Suprapubic skin (tissue), 4 donors: ENCODE results near the gene RNASE8. TPM values are rescaled to one million over a fixed set of nuclear protein-coding genes. Genes with fewer than 3 reads are reported as not detected.

Source experiments
- DNase-seq, 2 donors: peaks; one replicate each; pipeline ENCODE4 v3.0.0-alpha.2; 2019; ENCODE audit warnings: low spot score in 2 of 2
- H3K27ac ChIP-seq: fragments of 200-600 bp; sonication (generic); one replicate; pipeline ENCODE4 v1.5.1; 2019
- H3K27me3 ChIP-seq: fragments of 200-600 bp; sonication (generic); one replicate; pipeline ENCODE4 v1.5.1; 2019
- H3K36me3 ChIP-seq: fragments of 200-600 bp; sonication (generic); one replicate; pipeline ENCODE4 v1.5.1; 2019
- H3K4me1 ChIP-seq: fragments of 200-600 bp; sonication (generic); one replicate; pipeline ENCODE4 v1.5.1; 2019
- H3K4me3 ChIP-seq: fragments of 200-600 bp; sonication (generic); one replicate; pipeline ENCODE4 v1.5.1; 2019; ENCODE audit warnings: mild to moderate bottlenecking
- H3K9me3 ChIP-seq: fragments of 200-600 bp; sonication (generic); one replicate; pipeline ENCODE4 v1.5.1; 2019
- EP300 ChIP-seq: sonication (generic); formaldehyde crosslinking; IDR thresholded peaks from one replicate; pipeline ENCODE4 v1.6.1; 2017; ENCODE audit warnings: antibody characterized with exemption
- POLR2A ChIP-seq, 2 donors: fragments of 450-650 bp; IDR thresholded peaks; one replicate each; pipeline ENCODE4 v1.6.1; 2017; ENCODE audit warnings: antibody characterized with exemption in 2 of 2, mild to moderate bottlenecking in 2 of 2, moderate library complexity in 2 of 2
- POLR2AphosphoS5 ChIP-seq, 3 donors: sonication (generic); formaldehyde crosslinking; IDR thresholded peaks; one replicate each; pipeline ENCODE4 v1.6.1; 2017; ENCODE audit warnings: antibody characterized with exemption in 3 of 3
- WGBS: methylation state at CpG from one replicate; pipeline ENCODE4 v1.1.5; 2018; 5-methylcytosine and 5-hydroxymethylcytosine counted together
- total RNA-seq, 4 donors: library from RNA; depleted of rRNA; stranded (reverse); fragments of >200 nt; gene quantifications; one replicate each; pipeline ENCODE4 v1.1.0, GENCODE V29; 2016
- TF ChIP-seq, protein P1 (sequence below), 2 donors: fragments of 200-600 bp in 1 of 2; fragments of 450-650 bp in 1 of 2; sonication (generic) in 1 of 2; IDR thresholded peaks; one replicate each; pipeline ENCODE4 v1.5.1; 2016 to 2019; ENCODE audit warnings: antibody characterized with exemption in 2 of 2, mild to moderate bottlenecking in 1 of 2, moderate library complexity in 1 of 2

The RNASE8 gene
- total RNA-seq, 4 donors from 2014 or later = not detected

DNA sequence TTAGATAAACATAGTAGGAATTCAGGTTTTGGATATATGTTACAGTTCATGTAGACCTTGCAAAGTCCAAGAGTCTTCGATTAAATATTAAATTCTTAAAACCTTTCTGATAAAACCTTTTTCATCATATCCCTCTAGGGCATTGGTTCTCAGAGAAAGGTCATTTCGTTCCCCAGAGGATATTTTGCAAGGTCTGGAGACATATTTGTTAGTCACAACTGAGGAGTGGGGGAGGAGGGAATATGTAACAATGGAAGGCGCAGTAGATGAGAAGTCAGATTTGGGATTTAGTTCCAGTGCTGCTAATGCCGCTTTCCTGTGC is 48.5 kb downstream of the RNASE8 start:
- no peak for DNase-seq
- Histone ChIP-seq H3K4me1 (peaks cover 67% of the 10 kb centered on the region), H3K4me3 (no peak overlapping the region), H3K27me3 (no peaks in the 10 kb centered on the region), H3K36me3 (no peaks in the 10 kb centered on the region), H3K27ac (peak overlapping the region; percentile 97), H3K9me3 (no peaks in the 10 kb centered on the region)
- TF ChIP-seq EP300 (no peak), POLR2A (IDR thresholded peaks at IDR 0.05) (no peak), POLR2AphosphoS5 (IDR thresholded peaks at IDR 0.05) (peak in 1 of 3 donors; percentile 19)
- TF ChIP-seq, protein P1, sequence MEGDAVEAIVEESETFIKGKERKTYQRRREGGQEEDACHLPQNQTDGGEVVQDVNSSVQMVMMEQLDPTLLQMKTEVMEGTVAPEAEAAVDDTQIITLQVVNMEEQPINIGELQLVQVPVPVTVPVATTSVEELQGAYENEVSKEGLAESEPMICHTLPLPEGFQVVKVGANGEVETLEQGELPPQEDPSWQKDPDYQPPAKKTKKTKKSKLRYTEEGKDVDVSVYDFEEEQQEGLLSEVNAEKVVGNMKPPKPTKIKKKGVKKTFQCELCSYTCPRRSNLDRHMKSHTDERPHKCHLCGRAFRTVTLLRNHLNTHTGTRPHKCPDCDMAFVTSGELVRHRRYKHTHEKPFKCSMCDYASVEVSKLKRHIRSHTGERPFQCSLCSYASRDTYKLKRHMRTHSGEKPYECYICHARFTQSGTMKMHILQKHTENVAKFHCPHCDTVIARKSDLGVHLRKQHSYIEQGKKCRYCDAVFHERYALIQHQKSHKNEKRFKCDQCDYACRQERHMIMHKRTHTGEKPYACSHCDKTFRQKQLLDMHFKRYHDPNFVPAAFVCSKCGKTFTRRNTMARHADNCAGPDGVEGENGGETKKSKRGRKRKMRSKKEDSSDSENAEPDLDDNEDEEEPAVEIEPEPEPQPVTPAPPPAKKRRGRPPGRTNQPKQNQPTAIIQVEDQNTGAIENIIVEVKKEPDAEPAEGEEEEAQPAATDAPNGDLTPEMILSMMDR (IDR thresholded peaks at IDR 0.05) = no peak
- 44% methylated on average over 4 of the region's 4 CpGs for WGBS

DNA sequence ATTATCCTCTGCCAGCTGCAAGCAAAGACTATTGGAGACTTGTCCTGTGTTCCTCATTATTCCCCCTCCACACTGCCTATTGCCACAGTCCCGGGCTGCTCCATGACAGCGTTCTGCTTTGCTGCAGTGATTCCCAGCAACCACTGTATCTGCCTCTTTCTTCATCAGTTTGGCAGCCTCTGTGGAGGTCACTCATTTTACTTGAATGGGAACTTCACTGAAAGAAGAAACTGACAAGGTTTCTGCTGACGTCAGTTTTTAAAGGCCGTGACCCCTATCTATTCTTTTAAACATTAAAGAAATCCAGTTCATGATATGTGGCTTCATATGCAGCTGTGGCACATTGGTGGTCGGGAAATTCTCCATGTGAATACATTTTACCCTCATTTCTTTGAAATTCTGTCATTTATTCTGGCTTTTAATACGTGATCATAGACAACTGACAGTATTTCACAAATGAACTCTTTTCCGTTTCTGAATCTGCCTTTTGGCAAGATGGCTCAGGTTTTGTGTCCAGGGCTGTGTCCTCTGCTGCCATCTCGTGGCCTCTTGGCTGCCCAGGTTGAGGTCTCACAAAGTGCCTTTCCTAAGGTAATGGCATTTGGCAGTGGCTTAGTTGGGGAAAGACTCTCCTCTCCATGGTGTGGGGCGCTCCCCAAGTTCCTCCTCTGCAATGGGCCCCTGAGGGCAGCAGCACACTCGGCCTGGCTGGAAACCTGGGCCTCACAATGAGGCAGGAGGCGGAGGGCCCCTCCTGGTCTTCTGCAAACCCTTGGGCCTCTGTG is 49.1 kb downstream of the RNASE8 start:
- Histone ChIP-seq H3K27me3 (no peaks in the 10 kb centered on the region), H3K4me3 (no peak overlapping the region), H3K36me3 (no peaks in the 10 kb centered on the region), H3K4me1 (peaks cover 65% of the 10 kb centered on the region), H3K9me3 (no peaks in the 10 kb centered on the region), H3K27ac (peak overlapping the region; percentile 97)
- peak in 1 of 2 donors; percentile 88 for DNase-seq
- 3% methylated on average over 8 of the region's 11 CpGs for WGBS
- TF ChIP-seq POLR2A (IDR thresholded peaks at IDR 0.05) = no peak
- TF ChIP-seq EP300 = no peak
- peak in 1 of 3 donors; percentile 11 for TF ChIP-seq POLR2AphosphoS5 (IDR thresholded peaks at IDR 0.05)
- TF ChIP-seq, protein P1 (IDR thresholded peaks at IDR 0.05) = peak; percentile 25 to 90

DNA sequence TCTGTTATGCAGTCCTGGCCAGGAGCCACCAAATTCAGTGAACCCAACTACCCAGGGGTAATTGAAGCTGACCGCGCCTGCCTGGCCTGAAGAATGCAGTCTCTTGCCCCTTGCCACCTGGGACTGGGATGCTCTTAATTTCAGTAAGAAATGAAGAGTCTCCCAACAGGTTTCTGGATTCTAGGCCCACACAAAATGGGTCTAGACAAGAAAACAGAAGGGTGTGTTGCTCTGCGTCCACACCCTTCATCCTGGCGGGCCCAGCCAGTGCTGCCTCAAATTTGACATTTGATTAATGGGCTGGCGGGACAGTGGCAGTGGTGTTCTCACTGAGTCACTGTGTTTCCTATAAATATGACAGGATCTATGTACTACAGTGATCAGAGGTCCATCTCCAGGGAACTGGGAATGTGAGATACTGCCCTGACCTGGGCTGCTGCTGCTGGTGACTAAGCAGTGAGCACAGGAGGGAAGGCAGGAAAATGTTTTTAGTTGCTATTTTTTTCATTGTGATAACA is 49.7 kb downstream of the RNASE8 start:
- H3K4me3 ChIP-seq = no peak overlapping the region
- DNase-seq = peak in 1 of 2 donors; percentile 76
- no peaks in the 10 kb centered on the region for H3K9me3 ChIP-seq
- 35% methylated on average over 5 of the region's 5 CpGs for WGBS
- H3K4me1 ChIP-seq = peaks cover 59% of the 10 kb centered on the region
- TF ChIP-seq, protein P1 (IDR thresholded peaks at IDR 0.05) = no peak
- no peaks in the 10 kb centered on the region for H3K27me3 ChIP-seq
- peak overlapping the region; percentile 97 for H3K27ac ChIP-seq
- no peaks in the 10 kb centered on the region for H3K36me3 ChIP-seq

Other genes starting within 250 kb of the RNASE8 start
- not detected for gene RNASE3, start 166.4 kb upstream of the RNASE8 start, total RNA-seq
- gene RNASE2, start 102.3 kb upstream of the RNASE8 start, total RNA-seq = 1 to 10 TPM in 1 of 4 donors, not detected in 3; 1.6 TPM
- gene METTL17, start 67.8 kb upstream of the RNASE8 start, total RNA-seq = 100 to 1,000 TPM in 2 of 4 donors, 10 to 100 TPM in 2; 64.9 to 332 (median 96.3) TPM
- gene SLC39A2, start 58.5 kb upstream of the RNASE8 start, total RNA-seq = 10 to 100 TPM in 3 of 4 donors, 1 to 10 TPM in 1; 5.1 to 46.7 (median 33.7) TPM
- 100 to 1,000 TPM; 269 to 433 (median 295) TPM for gene NDRG2, start 32.8 kb upstream of the RNASE8 start, total RNA-seq
- not detected for gene TPPP2, start 27.6 kb upstream of the RNASE8 start, total RNA-seq
- gene RNASE13, start 23.0 kb upstream of the RNASE8 start, total RNA-seq = under 1 TPM in 1 of 4 donors, not detected in 3; 0.29 TPM
- 10 to 100 TPM; 10.3 to 46.9 (median 35.4) TPM for gene RNASE7, start 15.5 kb upstream of the RNASE8 start, total RNA-seq
- gene ARHGEF40, start 12.5 kb downstream of the RNASE8 start, total RNA-seq = 10 to 100 TPM; 14.4 to 22.8 (median 17.6) TPM
- gene ZNF219, start 40.8 kb downstream of the RNASE8 start, total RNA-seq = 10 to 100 TPM; 44.2 to 70.0 (median 56.7) TPM
- gene TMEM253, start 43.2 kb downstream of the RNASE8 start, total RNA-seq = 1 to 10 TPM in 1 of 4 donors, under 1 TPM in 2, not detected in 1; 0.53 to 2.0 (median 0.83) TPM
- not detected for gene OR5AU1, start 98.2 kb downstream of the RNASE8 start, total RNA-seq
- 100 to 1,000 TPM; 355 to 512 (median 409) TPM for gene HNRNPC, start 211.6 kb downstream of the RNASE8 start, total RNA-seq
- gene RPGRIP1, start 222.3 kb downstream of the RNASE8 start, total RNA-seq = not detected